Midbrain (tissue), 1 donor: ENCODE measurements around the gene LCP1.
A peak's percentile ranks its signal among the peaks of the same experiment; 100 is the strongest.

ENCODE experiments used
- DNase-seq: peaks from one replicate; lab custom pipeline; 2025; lab: John Stamatoyannopoulos, UW

Gene LCP1

GRCh38 chr13:46127358-46128023 is 54.5 kb downstream of the LCP1 start:
- no peak for DNase-seq

GRCh38 chr13:46126552-46127357 is 55.2 kb downstream of the LCP1 start:
- peak; percentile 90 for DNase-seq

- no peak for DNase-seq
These were observed 55.9 kb downstream of the LCP1 start for GRCh38 chr13:46126056-46126455.

- no peak for DNase-seq
These were observed 56.7 kb downstream of the LCP1 start for GRCh38 chr13:46124967-46125933.

- no peak for DNase-seq
These were observed 57.4 kb downstream of the LCP1 start for GRCh38 chr13:46124531-46124966.

- DNase-seq: no peak
These were observed 59.7 kb downstream of the LCP1 start for GRCh38 chr13:46122304-46122703.

- DNase-seq: peak; percentile 31
These were observed 60.3 kb downstream of the LCP1 start for GRCh38 chr13:46121597-46122163.

GRCh38 chr13:46121033-46121432 is 60.9 kb downstream of the LCP1 start:
- no peak for DNase-seq

- DNase-seq: no peak
These were observed 61.9 kb downstream of the LCP1 start for GRCh38 chr13:46119883-46120614.

GRCh38 chr13:46116653-46117502 is 65.1 kb downstream of the LCP1 start:
- no peak for DNase-seq

GRCh38 chr13:46114613-46115012 is 67.4 kb downstream of the LCP1 start:
- no peak for DNase-seq

- no peak for DNase-seq
These were observed 68.4 kb downstream of the LCP1 start for GRCh38 chr13:46113596-46113995.

- no peak for DNase-seq
These were observed 70.8 kb downstream of the LCP1 start for GRCh38 chr13:46111151-46111550.

GRCh38 chr13:46109451-46109850 is 72.5 kb downstream of the LCP1 start:
- DNase-seq: no peak

- DNase-seq: no peak
These were observed 75.1 kb downstream of the LCP1 start for GRCh38 chr13:46106839-46107371.

GRCh38 chr13:46104868-46105267 is 77.1 kb downstream of the LCP1 start, which contains the start of gene CPB2:
Gene CPB2, minus strand, starts transcription at chr13:46105033. Its CDS starts 24 bp downstream, at chr13:46105009.
- DNase-seq: no peak

- no peak for DNase-seq
These were observed 78.9 kb downstream of the LCP1 start for GRCh38 chr13:46103037-46103436.

GRCh38 chr13:46102255-46102605 is 79.7 kb downstream of the LCP1 start:
- DNase-seq: no peak

GRCh38 chr13:46101484-46102254 is 80.3 kb downstream of the LCP1 start:
- DNase-seq: peak; percentile 42
